Osteoblast (primary cell): Measurements from ENCODE around the gene TENT5C. TPM values are rescaled to one million over a fixed set of nuclear protein-coding genes. Genes with fewer than 3 reads are reported as not detected.
A peak's percentile ranks its signal among the peaks of the same experiment; 100 is the strongest.
"Not testable (repeated sequence)": the region's sequence is repeated elsewhere in the genome, so short reads cannot be mapped to it uniquely, and the experiment has no call there.

ENCODE experiments used
- DNase-seq: peaks from one replicate; pipeline ENCODE4 v3.0.0; 2011; ENCODE audit warnings: low spot score, mixed read lengths; ENCODE audit not compliant: insufficient read length; ENCODE audit errors: missing footprints
- H2AFZ ChIP-seq: 2 replicates; pipeline ENCODE4 v1.6.0; 2011; ENCODE audit warnings: mild to moderate bottlenecking, low read length
- H3K27ac ChIP-seq: 2 replicates; pipeline ENCODE4 v1.5.1; 2011; ENCODE audit warnings: mild to moderate bottlenecking, low read depth, low read length, moderate library complexity
- H3K27me3 ChIP-seq: 2 replicates; pipeline ENCODE4 v1.6.0; 2012; ENCODE audit warnings: mild to moderate bottlenecking, control low read depth, inconsistent platforms, low read length, moderate library complexity; ENCODE audit not compliant: insufficient read depth
- H3K36me3 ChIP-seq: 2 replicates; pipeline ENCODE4 v1.5.1; 2011; ENCODE audit warnings: mild to moderate bottlenecking, low read length, control low read depth, moderate library complexity; ENCODE audit not compliant: insufficient read depth
- H3K4me1 ChIP-seq: 2 replicates; pipeline ENCODE4 v1.5.1; 2011; ENCODE audit warnings: mild to moderate bottlenecking, low read length, control low read depth, moderate library complexity; ENCODE audit not compliant: insufficient read depth
- H3K4me2 ChIP-seq: 2 replicates; pipeline ENCODE4 v1.6.0; 2011; ENCODE audit warnings: mild to moderate bottlenecking, low read length; ENCODE audit not compliant: insufficient read depth
- H3K4me3 ChIP-seq: fragments of 200-600 bp; sonication (generic); 3 replicates; pipeline ENCODE4 v1.5.1; 2012; ENCODE audit warnings: mild to moderate bottlenecking, low read length, inconsistent platforms; ENCODE audit not compliant: insufficient read depth
- H3K79me2 ChIP-seq: 2 replicates; pipeline ENCODE4 v1.6.0; 2012; ENCODE audit warnings: mild to moderate bottlenecking, low read length, control low read depth, inconsistent platforms; ENCODE audit not compliant: insufficient read depth
- H3K9me3 ChIP-seq: 2 replicates; pipeline ENCODE4 v1.5.1; 2011; ENCODE audit warnings: low read depth, low read length, control low read depth
- H4K20me1 ChIP-seq: 2 replicates; pipeline ENCODE4 v1.6.0; 2012; ENCODE audit warnings: mild to moderate bottlenecking, low read length, control low read depth; ENCODE audit not compliant: insufficient read depth
- CTCF ChIP-seq: IDR thresholded peaks from 2 replicates; pipeline ENCODE4 v1.5.1; 2011; ENCODE audit warnings: mild to moderate bottlenecking, low read depth, low read length, moderate library complexity; ENCODE audit errors: extremely low read depth
- total RNA-seq: library from RNA; depleted of rRNA; stranded (reverse); fragments of >200 nt; gene quantifications from 2 replicates; pipeline ENCODE4 v1.2.3, GENCODE V29; 2012

TENT5C gene
- total RNA-seq = 0.36 and 0.59 TPM in 2 replicates

GRCh38 chr1:117605774-117606648 is at the start of gene TENT5C:
Gene TENT5C, plus strand, starts transcription at chr1:117606048. Its CDS starts 16,821 bp downstream, at chr1:117622869.
- Histone ChIP-seq H4K20me1 (no peaks in the 10 kb centered on the region), H3K4me1 (peaks cover 16% of the 10 kb centered on the region), H3K27ac (no peak within 1 kb of the TSS), H3K4me2 (peak within 1 kb of the TSS; percentile 94), H3K9me3 (no peaks in the 10 kb centered on the region), H2AFZ (peak within 1 kb of the TSS; percentile 83), H3K4me3 (peak within 1 kb of the TSS; percentile 76), H3K27me3 (peaks cover 46% of the 10 kb centered on the region), H3K79me2 (no peaks in the 10 kb centered on the region), H3K36me3 (no peaks in the 10 kb centered on the region)
- no peak for TF ChIP-seq CTCF
- DNase-seq = peak; percentile 99

- Histone ChIP-seq H3K27ac (no peak overlapping the region), H3K36me3 (no peaks in the 10 kb centered on the region), H3K4me2 (no peak overlapping the region), H3K27me3 (no peaks in the 10 kb centered on the region), H3K4me1 (no peaks in the 10 kb centered on the region), H3K4me3 (no peak overlapping the region), H2AFZ (no peak overlapping the region), H3K79me2 (no peaks in the 10 kb centered on the region), H3K9me3 (no peaks in the 10 kb centered on the region), H4K20me1 (no peaks in the 10 kb centered on the region)
- TF ChIP-seq CTCF = no peak
- no peak for DNase-seq
Observed at GRCh38 chr1:117556341-117556740, 49.5 kb upstream of the TENT5C start.

- H4K20me1 ChIP-seq = no peaks in the 10 kb centered on the region
- DNase-seq = no peak
- no peak overlapping the region for H3K27ac ChIP-seq
- H3K4me3 ChIP-seq = no peak overlapping the region
- H3K4me2 ChIP-seq = no peak overlapping the region
- H2AFZ ChIP-seq = no peak overlapping the region
- H3K79me2 ChIP-seq = no peaks in the 10 kb centered on the region
- no peaks in the 10 kb centered on the region for H3K9me3 ChIP-seq
- no peaks in the 10 kb centered on the region for H3K27me3 ChIP-seq
- H3K36me3 ChIP-seq = no peaks in the 10 kb centered on the region
- TF ChIP-seq CTCF = no peak
- no peaks in the 10 kb centered on the region for H3K4me1 ChIP-seq
Observed at GRCh38 chr1:117556976-117557375, 48.9 kb upstream of the TENT5C start.

- not testable (repeated sequence) for H3K36me3 ChIP-seq, H3K79me2 ChIP-seq, H3K4me2 ChIP-seq, H3K27me3 ChIP-seq, H3K9me3 ChIP-seq, H3K27ac ChIP-seq, H3K4me3 ChIP-seq, DNase-seq, H3K4me1 ChIP-seq, H4K20me1 ChIP-seq, H2AFZ ChIP-seq
Observed at GRCh38 chr1:117558451-117558850, 47.4 kb upstream of the TENT5C start.
